Measurements from ENCODE around the gene KCTD18. TPM values are rescaled to one million over a fixed set of nuclear protein-coding genes. Genes with fewer than 3 reads are reported as not detected.

KCTD18 gene
- total and polyA plus RNA-seq, 4 donors = 4.4 to 7.9 (median 6.5) TPM

Other genes starting within 250 kb of the KCTD18 start
- gene SPATS2L, start 203.4 kb downstream of the KCTD18 start, total RNA-seq = 10 to 100 TPM; 31.4 to 46.9 TPM
- 10 to 100 TPM; 37.8 to 49.9 TPM for gene SPATS2L, start 203.4 kb downstream of the KCTD18 start, polyA plus RNA-seq
- 10 to 100 TPM in 1 of 2 donors, under 1 TPM in 1; 0.67 to 14.9 TPM for gene SGO2, start 16.1 kb upstream of the KCTD18 start, total RNA-seq
- under 1 TPM; 0.58 to 0.88 TPM for gene SGO2, start 16.1 kb upstream of the KCTD18 start, polyA plus RNA-seq
- 1,000 to 10,000 TPM in 1 of 2 donors, 1 to 10 TPM in 1; 9.9 to 1,131 TPM for gene AOX1, start 75.9 kb upstream of the KCTD18 start, total RNA-seq
- 100 to 1,000 TPM; 245 to 727 TPM for gene AOX1, start 75.9 kb upstream of the KCTD18 start, polyA plus RNA-seq